ENCODE measurements around the gene OR51M1.

DNA sequence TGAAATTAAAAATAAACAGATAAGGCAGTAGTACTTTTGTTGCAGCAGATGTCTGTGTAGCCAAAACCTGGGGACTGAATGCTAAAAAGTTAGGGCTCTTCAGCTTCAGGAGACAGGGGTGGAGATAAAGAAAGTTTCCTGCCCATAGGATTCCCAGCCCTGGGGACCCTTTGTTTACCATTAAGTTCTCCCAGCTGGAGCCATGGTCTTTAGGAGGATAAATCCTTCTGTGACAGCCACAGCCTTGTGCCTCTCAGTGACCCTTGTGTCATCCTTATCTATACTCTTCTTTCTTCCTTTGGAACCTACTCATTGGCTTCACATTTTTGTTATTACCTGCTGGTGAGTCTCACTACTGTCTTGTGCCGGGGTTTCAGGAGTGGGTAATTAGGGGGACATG is at the start of gene OR51M1:
- no peak for TF ChIP-seq CTCF (IDR thresholded peaks at IDR 0.05)
- TF ChIP-seq POLR2A (IDR thresholded peaks at IDR 0.05): no peak
- no peak for TF ChIP-seq POLR2AphosphoS5 (IDR thresholded peaks at IDR 0.05)
- TF ChIP-seq EP300 (IDR thresholded peaks at IDR 0.05): no peak
